HG03095 (cell line): ENCODE data around the gene CD276.

Source experiments
- ATAC-seq: cut with Tn5 transposase; IDR thresholded peaks from one replicate; pipeline ENCODE4 v1.9.1; 2021; ENCODE audit warnings: moderate library complexity; ENCODE audit not compliant: unreplicated experiment

Gene CD276

GRCh38 chr15:73746883-73747282, 62.7 kb downstream of the CD276 start:
- ATAC-seq: no peak

- ATAC-seq: no peak
Measured at GRCh38 chr15:73747847-73748590, 63.8 kb downstream of the CD276 start.

GRCh38 chr15:73748730-73749129, 64.5 kb downstream of the CD276 start:
- ATAC-seq: no peak

- ATAC-seq: no peak
Measured at GRCh38 chr15:73749533-73749932, 65.3 kb downstream of the CD276 start.

GRCh38 chr15:73749971-73750370, 65.8 kb downstream of the CD276 start:
- ATAC-seq: no peak

- no peak for ATAC-seq
Measured at GRCh38 chr15:73750438-73750837, 66.3 kb downstream of the CD276 start.

- ATAC-seq: no peak
Measured at GRCh38 chr15:73750951-73751350, 66.8 kb downstream of the CD276 start.

GRCh38 chr15:73751511-73751898, 67.3 kb downstream of the CD276 start:
- no peak for ATAC-seq

- ATAC-seq: no peak
Measured at GRCh38 chr15:73751899-73752805, 68.0 kb downstream of the CD276 start.

- no peak for ATAC-seq
Measured at GRCh38 chr15:73752806-73753193, 68.6 kb downstream of the CD276 start.

- no peak for ATAC-seq
Measured at GRCh38 chr15:73753250-73754130, 69.3 kb downstream of the CD276 start, which contains the start of gene INSYN1. TSS of gene INSYN1 (minus strand) at chr15:73753351. CDS start at chr15:73751130, 2,221 bp downstream.

- ATAC-seq: no peak
Measured at GRCh38 chr15:73754461-73754860, 70.3 kb downstream of the CD276 start.

GRCh38 chr15:73755481-73755880, 71.3 kb downstream of the CD276 start:
- no peak for ATAC-seq

GRCh38 chr15:73755946-73756345, 71.8 kb downstream of the CD276 start:
- ATAC-seq: no peak

GRCh38 chr15:73756390-73756789, 72.2 kb downstream of the CD276 start:
- no peak for ATAC-seq

GRCh38 chr15:73756947-73757513, 72.8 kb downstream of the CD276 start:
- ATAC-seq: no peak

- no peak for ATAC-seq
Measured at GRCh38 chr15:73757571-73757970, 73.4 kb downstream of the CD276 start.

GRCh38 chr15:73758461-73758860, 74.3 kb downstream of the CD276 start:
- no peak for ATAC-seq

GRCh38 chr15:73760330-73761329, 76.4 kb downstream of the CD276 start:
- no peak for ATAC-seq
